Body of pancreas (tissue), 4 donors: ENCODE data around the gene BMERB1.

Experiments
- CTCF ChIP-seq, 7 experiments: fragments of 450-650 bp in 4 of 7; fragments of 200-600 bp in 3 of 7; sonication (generic) in 3 of 7; IDR thresholded peaks; one replicate each; pipeline ENCODE4 v1.5.1; 2016 to 2019; ENCODE audit warnings: antibody characterized with exemption in 7 of 7
- POLR2A ChIP-seq, 3 donors: fragments of 450-650 bp; IDR thresholded peaks; one replicate each; pipeline ENCODE4 v1.6.1; 2016; ENCODE audit warnings: antibody characterized with exemption in 3 of 3, mild to moderate bottlenecking in 2 of 3

DNA sequence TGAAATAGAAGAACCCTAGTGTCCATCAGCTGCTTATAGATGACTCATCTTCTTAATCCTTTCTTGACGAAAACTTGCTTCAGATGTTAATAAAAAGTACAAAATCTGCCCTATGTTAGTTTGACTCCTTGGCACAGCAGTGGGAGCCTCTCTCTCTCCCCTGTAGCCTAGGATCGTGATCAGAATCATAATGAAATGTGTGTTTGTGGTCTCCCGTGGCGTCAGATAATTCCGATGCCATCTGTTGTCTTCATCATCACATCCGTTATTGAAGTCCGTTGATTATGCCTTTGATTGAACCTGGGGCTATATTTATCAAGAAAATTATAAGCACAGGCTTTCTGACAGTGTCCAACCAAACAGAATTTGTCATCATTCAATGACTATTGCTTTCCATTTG lies 102.5 kb downstream of the BMERB1 start:
- TF ChIP-seq CTCF (IDR thresholded peaks at IDR 0.05) (no peak), POLR2A (IDR thresholded peaks at IDR 0.05) (no peak)
